Measurements from ENCODE around the gene PAX4. TPM values are rescaled to one million over a fixed set of nuclear protein-coding genes. Genes with fewer than 3 reads are reported as not detected.

Gene PAX4
- total RNA-seq, 2 donors from 2014 or later, result not detected

GRCh38 chr7:127657500-127657899 is 39.6 kb upstream of the PAX4 start:
- no peaks in the 10 kb centered on the region for H3K9me3 ChIP-seq
- no peak overlapping the region for H3K27ac ChIP-seq
- peaks cover 0 to 39% of the 10 kb centered on the region in 2 donors for H3K4me1 ChIP-seq
- no peak for DNase-seq (ENCODE audit: low spot score)
- H3K36me3 ChIP-seq, result peaks cover 7% of the 10 kb centered on the region
- H3K27me3 ChIP-seq, result no peaks in the 10 kb centered on the region
- no peak for TF ChIP-seq CTCF (IDR thresholded peaks at IDR 0.05)
- no peak overlapping the region for H3K4me3 ChIP-seq

GRCh38 chr7:127655720-127656119 is 37.8 kb upstream of the PAX4 start:
- no peaks in the 10 kb centered on the region for H3K9me3 ChIP-seq
- peaks cover 0 to 41% of the 10 kb centered on the region in 2 donors for H3K4me1 ChIP-seq
- no peak overlapping the region for H3K4me3 ChIP-seq
- H3K27ac ChIP-seq, result no peak overlapping the region
- no peak for DNase-seq (ENCODE audit: low spot score)
- TF ChIP-seq CTCF (IDR thresholded peaks at IDR 0.05), result no peak
- H3K27me3 ChIP-seq, result no peaks in the 10 kb centered on the region
- H3K36me3 ChIP-seq, result peaks cover 4% of the 10 kb centered on the region

GRCh38 chr7:127654404-127655394 is 36.8 kb upstream of the PAX4 start:
- Histone ChIP-seq H3K27me3 (no peaks in the 10 kb centered on the region), H3K4me3 (no peak overlapping the region), H3K27ac (peak overlapping the region in 1 of 2 donors; percentile 4), H3K4me1 (peaks cover 0 to 41% of the 10 kb centered on the region in 2 donors), H3K36me3 (peaks cover 4% of the 10 kb centered on the region), H3K9me3 (no peaks in the 10 kb centered on the region)
- DNase-seq (ENCODE audit: low spot score), result no peak
- TF ChIP-seq CTCF (IDR thresholded peaks at IDR 0.05), result no peak

GRCh38 chr7:127653396-127653795 is 35.5 kb upstream of the PAX4 start:
- H3K27ac ChIP-seq, result no peak overlapping the region
- peaks cover 4% of the 10 kb centered on the region for H3K36me3 ChIP-seq
- H3K4me1 ChIP-seq, result peaks cover 0 to 41% of the 10 kb centered on the region in 2 donors
- peak overlapping the region in 1 of 2 donors; percentile 93 for H3K4me3 ChIP-seq
- TF ChIP-seq CTCF (IDR thresholded peaks at IDR 0.05), result no peak
- no peak for DNase-seq (ENCODE audit: low spot score)
- H3K27me3 ChIP-seq, result no peaks in the 10 kb centered on the region
- no peaks in the 10 kb centered on the region for H3K9me3 ChIP-seq

- peaks cover 4% of the 10 kb centered on the region for H3K36me3 ChIP-seq
- no peak for TF ChIP-seq CTCF (IDR thresholded peaks at IDR 0.05)
- no peak for DNase-seq (ENCODE audit: low spot score)
- H3K9me3 ChIP-seq, result no peaks in the 10 kb centered on the region
- peak overlapping the region; percentile 93 to 98 for H3K4me3 ChIP-seq
- peaks cover 0 to 41% of the 10 kb centered on the region in 2 donors for H3K4me1 ChIP-seq
- H3K27ac ChIP-seq, result peak overlapping the region; percentile 93 to 96
- H3K27me3 ChIP-seq, result no peaks in the 10 kb centered on the region
Measured at GRCh38 chr7:127652333-127653248, 34.6 kb upstream of the PAX4 start.
